Effector memory CD8-positive, alpha-beta T cell (primary cell): ENCODE data around the gene NBDY.

Experiments
- ATAC-seq: fragments of 150-1000 bp; cut with Tn5 transposase; replicated peaks from 2 replicates; pipeline ENCODE4 v1.10.0; 2021; ENCODE audit warnings: mild to moderate bottlenecking, moderate library complexity
- DNase-seq, 3 experiments: peaks; one replicate each; pipeline ENCODE4 v3.0.0; 2021
- H3K27ac Mint-ChIP-seq, 2 donors: one replicate each; pipeline ENCODE4 v1.8.0; 2022; ENCODE audit warnings: mild to moderate bottlenecking in 2 of 2, mixed read lengths in 2 of 2, moderate library complexity in 2 of 2
- H3K27me3 Mint-ChIP-seq, 2 donors: one replicate each; pipeline ENCODE4 v1.8.0; 2022; ENCODE audit warnings: mixed read lengths in 2 of 2
- H3K36me3 Mint-ChIP-seq: one replicate; pipeline ENCODE4 v1.8.0; 2022; ENCODE audit warnings: mild to moderate bottlenecking, moderate library complexity, mixed read lengths; ENCODE audit not compliant: insufficient read depth
- H3K4me1 Mint-ChIP-seq, 2 donors: one replicate each; pipeline ENCODE4 v1.8.0; 2022; ENCODE audit warnings: low read depth in 2 of 2, mixed read lengths in 2 of 2
- H3K4me3 Mint-ChIP-seq, 2 donors: one replicate each; pipeline ENCODE4 v1.8.0; 2022; ENCODE audit warnings: mild to moderate bottlenecking in 2 of 2, mixed read lengths in 2 of 2, moderate library complexity in 2 of 2
- H3K9me3 Mint-ChIP-seq, 2 donors: one replicate each; pipeline ENCODE4 v1.8.0; 2022; ENCODE audit warnings: mixed read lengths in 2 of 2

Gene NBDY

GRCh38 chrX:56794404-56795230 lies 65.6 kb downstream of the NBDY start:
- DNase-seq (no peak), ATAC-seq (no peak)
- Mint-ChIP-seq H3K9me3 (no peaks in the 10 kb centered on the region), H3K4me3 (no peak overlapping the region), H3K36me3 (peaks cover 7% of the 10 kb centered on the region), H3K27ac (peak overlapping the region in 1 of 2 donors; percentile 44), H3K4me1 (peaks cover 30 to 32% of the 10 kb centered on the region in 2 donors), H3K27me3 (no peaks in the 10 kb centered on the region)

GRCh38 chrX:56795309-56795868 lies 66.3 kb downstream of the NBDY start:
- no peaks in the 10 kb centered on the region for H3K27me3 Mint-ChIP-seq
- no peak overlapping the region for H3K27ac Mint-ChIP-seq
- H3K9me3 Mint-ChIP-seq, result no peaks in the 10 kb centered on the region
- H3K36me3 Mint-ChIP-seq, result peaks cover 7% of the 10 kb centered on the region
- peaks cover 34 to 35% of the 10 kb centered on the region in 2 donors for H3K4me1 Mint-ChIP-seq
- DNase-seq (no peak), ATAC-seq (no peak)
- no peak overlapping the region for H3K4me3 Mint-ChIP-seq

GRCh38 chrX:56796641-56797395 lies 67.8 kb downstream of the NBDY start:
- peaks cover 42% of the 10 kb centered on the region in 2 donors for H3K4me1 Mint-ChIP-seq
- no peaks in the 10 kb centered on the region for H3K27me3 Mint-ChIP-seq
- H3K4me3 Mint-ChIP-seq, result no peak overlapping the region
- no peak for ATAC-seq
- DNase-seq, result no peak
- no peaks in the 10 kb centered on the region for H3K9me3 Mint-ChIP-seq
- H3K27ac Mint-ChIP-seq, result peak overlapping the region; percentile 9 to 87
- peaks cover 7% of the 10 kb centered on the region for H3K36me3 Mint-ChIP-seq

GRCh38 chrX:56797574-56798338 lies 68.7 kb downstream of the NBDY start:
- DNase-seq (no peak), ATAC-seq (peak; percentile 31)
- Mint-ChIP-seq H3K27me3 (no peaks in the 10 kb centered on the region), H3K27ac (peak overlapping the region; percentile 65 to 87), H3K9me3 (no peaks in the 10 kb centered on the region), H3K36me3 (peaks cover 7% of the 10 kb centered on the region), H3K4me1 (peaks cover 37 to 41% of the 10 kb centered on the region in 2 donors), H3K4me3 (no peak overlapping the region)

GRCh38 chrX:56798339-56798711 lies 69.3 kb downstream of the NBDY start:
- H3K27ac Mint-ChIP-seq, result peak overlapping the region in 1 of 2 donors; percentile 65

GRCh38 chrX:56798866-56799758 lies 70.1 kb downstream of the NBDY start:
- Mint-ChIP-seq H3K27ac (peak overlapping the region in 1 of 2 donors; percentile 76), H3K36me3 (peaks cover 7% of the 10 kb centered on the region), H3K27me3 (no peaks in the 10 kb centered on the region), H3K4me1 (peaks cover 37 to 41% of the 10 kb centered on the region in 2 donors), H3K4me3 (no peak overlapping the region), H3K9me3 (no peaks in the 10 kb centered on the region)
- ATAC-seq (no peak), DNase-seq (no peak)

More at GRCh38 chrX:56798339-56798711, 69.3 kb downstream of the NBDY start:
- Mint-ChIP-seq H3K9me3 (no peaks in the 10 kb centered on the region), H3K27me3 (no peaks in the 10 kb centered on the region), H3K4me1 (peaks cover 37 to 41% of the 10 kb centered on the region in 2 donors), H3K4me3 (no peak overlapping the region), H3K36me3 (peaks cover 7% of the 10 kb centered on the region)
- DNase-seq (no peak), ATAC-seq (peak; percentile 37)

- Mint-ChIP-seq H3K36me3 (peaks cover 7% of the 10 kb centered on the region), H3K4me3 (peak overlapping the region; percentile 50 to 76), H3K9me3 (no peaks in the 10 kb centered on the region), H3K4me1 (peaks cover 37 to 41% of the 10 kb centered on the region in 2 donors), H3K27me3 (no peaks in the 10 kb centered on the region), H3K27ac (peak overlapping the region; percentile 76 to 93)
- no peak for ATAC-seq
- DNase-seq, result no peak
These were observed 71.3 kb downstream of the NBDY start for GRCh38 chrX:56800307-56800706.

GRCh38 chrX:56800801-56801200 lies 71.8 kb downstream of the NBDY start:
- Mint-ChIP-seq H3K36me3 (peaks cover 10% of the 10 kb centered on the region), H3K27ac (peak overlapping the region; percentile 76 to 93), H3K27me3 (no peaks in the 10 kb centered on the region), H3K9me3 (no peaks in the 10 kb centered on the region), H3K4me1 (peaks cover 37 to 41% of the 10 kb centered on the region in 2 donors), H3K4me3 (peak overlapping the region; percentile 50 to 76)
- peak; percentile 12 to 22 (median 22) for DNase-seq
- ATAC-seq, result peak; percentile 87

GRCh38 chrX:56802428-56802827 lies 73.4 kb downstream of the NBDY start:
- DNase-seq (no peak), ATAC-seq (no peak)
- Mint-ChIP-seq H3K4me1 (peaks cover 23 to 29% of the 10 kb centered on the region in 2 donors), H3K9me3 (no peaks in the 10 kb centered on the region), H3K36me3 (peaks cover 8% of the 10 kb centered on the region), H3K27me3 (no peaks in the 10 kb centered on the region), H3K4me3 (no peak overlapping the region), H3K27ac (peak overlapping the region in 1 of 2 donors; percentile 80)

- no peaks in the 10 kb centered on the region for H3K27me3 Mint-ChIP-seq
- ATAC-seq, result peak; percentile 41
- H3K27ac Mint-ChIP-seq, result peak overlapping the region in 1 of 2 donors; percentile 80
- peaks cover 8% of the 10 kb centered on the region for H3K36me3 Mint-ChIP-seq
- peaks cover 19 to 23% of the 10 kb centered on the region in 2 donors for H3K4me1 Mint-ChIP-seq
- H3K4me3 Mint-ChIP-seq, result no peak overlapping the region
- peak; percentile 18 to 42 (median 34) for DNase-seq
- no peaks in the 10 kb centered on the region for H3K9me3 Mint-ChIP-seq
These were observed 74.1 kb downstream of the NBDY start for GRCh38 chrX:56802921-56803849.

GRCh38 chrX:56803850-56804681 lies 75.0 kb downstream of the NBDY start:
- Mint-ChIP-seq H3K36me3 (peaks cover 8% of the 10 kb centered on the region), H3K27ac (peak overlapping the region in 1 of 2 donors; percentile 80), H3K9me3 (no peaks in the 10 kb centered on the region), H3K27me3 (no peaks in the 10 kb centered on the region), H3K4me3 (no peak overlapping the region), H3K4me1 (peaks cover 26 to 27% of the 10 kb centered on the region in 2 donors)
- no peak for DNase-seq
- no peak for ATAC-seq
